ENCODE data around the gene SH2D6.
"Not testable (repeated sequence)": the region's sequence is repeated elsewhere in the genome, so short reads cannot be mapped to it uniquely, and the experiment has no call there.

The SH2D6 gene

DNA sequence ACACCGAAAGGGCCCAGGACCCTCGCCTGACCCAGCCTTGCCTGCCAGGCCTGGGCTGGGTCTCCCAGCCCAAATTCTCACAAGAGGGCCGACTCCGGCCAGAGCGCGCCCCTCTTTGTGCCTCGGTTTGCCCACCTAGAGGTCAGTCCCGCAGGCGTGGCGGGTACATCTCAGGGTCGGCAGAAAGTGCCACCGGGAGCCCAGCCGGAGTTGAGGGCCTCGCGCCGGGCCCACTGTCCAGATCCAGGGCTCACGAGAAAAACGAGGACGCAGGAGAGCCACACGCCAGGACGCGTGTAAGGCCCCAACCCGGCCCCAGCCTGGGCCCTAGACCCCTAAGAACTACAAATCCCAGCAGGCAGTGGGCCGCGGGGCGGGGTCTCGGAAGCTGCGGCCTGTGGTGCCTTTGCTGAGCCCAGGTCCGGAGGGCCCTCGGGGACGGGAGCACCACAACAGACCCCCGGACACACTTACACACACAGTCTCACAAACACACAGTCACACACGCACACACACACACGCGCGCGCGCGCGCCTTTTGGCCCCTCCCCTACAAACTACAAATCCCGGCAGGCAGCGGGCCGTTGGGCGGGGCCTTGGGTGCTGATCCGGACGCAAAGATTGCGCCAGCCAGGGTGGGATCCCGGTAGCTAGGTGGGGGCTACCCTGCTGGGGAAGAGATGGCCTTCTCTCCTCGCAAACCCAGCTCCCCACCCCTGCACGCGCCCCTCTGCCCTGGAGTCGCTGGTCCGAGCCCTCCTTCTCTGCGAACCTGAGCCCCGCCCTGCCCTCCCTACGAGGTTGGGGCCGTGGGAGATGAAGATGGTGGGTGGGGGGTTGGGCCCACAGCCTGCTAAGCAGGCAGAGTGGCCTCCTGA lies at the start of gene SH2D6:
SH2D6 (plus strand) TSS at position 583 of the 877 bp plus-strand sequence. CDS start 10,752 bp downstream, outside the sequence.
- DNase-seq = peak; percentile 94

GRCh38 chr2:85368921-85369320 lies 49.6 kb upstream of the SH2D6 start:
- no peak for DNase-seq

DNA sequence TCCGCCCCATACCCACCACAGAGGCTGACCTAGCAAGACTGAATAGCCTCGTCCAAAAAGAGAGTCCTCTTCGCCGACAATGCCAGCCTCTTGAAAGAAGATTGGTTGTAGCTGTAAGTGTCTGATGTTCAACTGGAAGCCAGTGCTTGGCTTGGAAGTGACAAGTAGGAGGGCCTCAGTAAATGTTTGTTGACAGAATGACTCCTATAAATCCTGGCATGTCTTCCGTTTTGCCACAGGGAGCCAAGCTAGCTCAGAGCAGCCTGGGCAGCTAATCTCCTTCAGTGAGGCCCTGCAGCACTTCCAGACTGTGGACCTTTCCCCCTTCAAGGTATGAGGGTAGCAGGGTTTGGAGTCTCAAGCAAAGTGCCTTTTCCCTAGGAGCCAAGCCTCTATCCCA lies 49.0 kb upstream of the SH2D6 start:
- DNase-seq = no peak

DNA sequence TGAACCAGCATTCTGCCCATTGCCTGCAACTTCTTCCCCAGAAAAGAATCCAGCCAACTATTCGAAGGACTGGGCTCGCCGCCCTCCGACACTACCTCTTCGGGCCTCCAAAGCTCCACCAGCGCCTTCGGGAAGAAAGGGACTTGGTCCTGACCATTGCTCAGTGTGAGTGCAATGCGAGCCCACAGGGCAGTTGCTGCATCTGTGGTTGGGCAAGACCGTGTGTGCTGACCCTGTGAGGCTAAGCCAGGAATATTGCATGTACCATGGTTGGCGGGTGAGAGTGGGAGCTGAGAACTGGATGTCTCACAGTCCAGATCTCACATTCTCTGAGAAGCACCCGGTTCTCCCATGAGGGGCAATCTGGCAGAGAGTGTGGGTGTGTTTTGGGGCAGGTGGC lies 47.5 kb upstream of the SH2D6 start:
- DNase-seq = no peak

GRCh38 chr2:85376291-85377065 lies 42.0 kb upstream of the SH2D6 start:
- DNase-seq = no peak

DNA sequence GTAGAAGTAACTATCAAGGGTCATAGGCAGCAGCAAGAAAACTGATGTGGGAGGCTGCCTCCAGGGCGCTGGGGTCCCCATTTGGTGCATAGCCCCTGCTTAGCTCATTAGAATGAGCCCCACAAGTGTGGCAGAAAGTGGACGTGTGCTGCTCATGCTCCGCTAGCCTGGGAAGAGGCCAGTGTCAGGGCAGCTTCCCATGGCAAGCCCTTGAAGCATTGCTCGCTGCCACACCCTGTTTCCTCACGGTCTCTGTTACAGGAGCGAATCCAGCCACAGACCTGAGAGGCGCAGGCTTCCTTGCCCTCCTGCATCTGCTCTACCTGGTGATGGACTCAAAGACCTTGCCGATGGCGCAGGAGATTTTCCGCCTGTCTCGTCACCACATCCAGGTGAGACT lies 41.4 kb upstream of the SH2D6 start:
- no peak for DNase-seq

GRCh38 chr2:85378257-85378656 lies 40.3 kb upstream of the SH2D6 start:
- DNase-seq = no peak

GRCh38 chr2:85380048-85380447 lies 38.5 kb upstream of the SH2D6 start:
- no peak for DNase-seq

DNA sequence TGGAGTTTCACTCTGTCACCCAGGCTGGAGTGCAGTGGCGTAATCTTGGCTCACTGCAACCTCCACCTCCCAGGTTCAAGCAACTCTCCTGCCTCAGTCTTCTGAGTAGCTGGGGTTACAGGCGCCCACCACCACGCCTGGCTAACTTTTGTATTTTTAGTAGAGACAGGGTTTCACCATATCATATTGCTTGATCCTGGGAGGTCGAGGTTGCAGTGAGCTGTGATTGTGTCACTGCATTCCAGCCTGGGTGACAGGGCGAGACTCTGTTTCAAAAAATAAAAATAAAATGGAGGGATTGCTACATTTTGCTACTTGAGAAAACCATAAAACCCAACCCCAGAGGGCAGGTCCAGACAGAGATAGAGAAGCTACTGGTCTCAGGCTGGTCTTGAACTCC lies 35.4 kb upstream of the SH2D6 start:
- DNase-seq = not testable (repeated sequence)

DNA sequence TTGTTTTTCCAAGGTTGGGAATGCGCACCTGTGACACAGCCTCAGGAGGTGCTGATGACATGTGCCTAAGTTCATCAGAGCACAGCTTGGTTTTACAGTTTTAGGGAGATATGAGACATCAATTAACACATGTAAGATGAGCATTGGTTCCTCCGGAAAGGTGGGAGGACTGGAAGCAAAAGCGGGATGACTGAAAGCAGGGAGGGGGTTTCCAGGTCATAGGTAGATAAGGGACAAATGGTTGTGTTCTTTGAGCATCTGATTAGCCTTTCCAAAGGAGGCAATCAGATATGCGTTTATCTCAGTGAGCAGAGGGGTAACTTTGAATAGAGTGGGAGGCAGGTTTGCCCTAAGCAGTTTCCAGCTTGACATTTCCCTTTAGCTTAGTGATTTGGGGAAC lies 34.7 kb upstream of the SH2D6 start:
- no peak for DNase-seq

DNA sequence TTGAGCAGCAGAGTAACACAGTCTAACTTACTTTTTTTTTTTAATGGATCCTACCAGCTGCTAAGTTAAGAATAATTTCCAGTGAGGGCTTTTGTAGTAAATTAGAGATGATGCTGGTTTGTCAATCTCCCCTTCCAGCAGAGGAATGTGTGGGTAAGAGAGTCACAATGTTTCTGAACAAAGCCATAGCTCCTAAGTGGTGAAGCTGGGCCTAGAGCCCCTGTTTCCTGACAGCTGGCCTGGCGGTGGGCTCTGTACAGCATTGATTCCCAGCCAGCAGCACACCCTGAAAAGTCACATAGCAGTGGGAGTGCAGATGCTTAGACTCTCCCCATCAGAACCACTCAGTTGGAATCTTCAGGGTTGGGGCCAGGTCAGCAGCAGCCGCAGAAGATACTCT lies 32.8 kb upstream of the SH2D6 start:
- no peak for DNase-seq

DNA sequence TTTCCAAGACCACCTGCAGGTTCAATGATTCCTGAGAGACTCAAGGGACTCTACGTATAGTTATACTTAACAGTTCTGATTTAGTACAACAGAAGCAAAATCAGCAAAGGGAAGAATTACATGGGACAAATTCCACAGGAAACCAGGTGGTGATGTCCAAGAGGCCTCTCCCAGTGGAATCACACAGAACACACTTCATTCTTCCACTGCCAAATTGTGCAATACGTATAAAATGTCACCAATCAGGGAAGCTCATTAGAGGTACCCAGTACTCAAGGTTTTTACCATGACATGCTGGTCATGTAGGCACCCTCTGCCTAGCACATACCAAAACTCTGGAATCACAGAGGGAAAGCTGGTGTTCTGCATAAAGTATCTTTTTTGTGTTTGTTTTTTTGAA lies 30.8 kb upstream of the SH2D6 start:
- DNase-seq = no peak

DNA sequence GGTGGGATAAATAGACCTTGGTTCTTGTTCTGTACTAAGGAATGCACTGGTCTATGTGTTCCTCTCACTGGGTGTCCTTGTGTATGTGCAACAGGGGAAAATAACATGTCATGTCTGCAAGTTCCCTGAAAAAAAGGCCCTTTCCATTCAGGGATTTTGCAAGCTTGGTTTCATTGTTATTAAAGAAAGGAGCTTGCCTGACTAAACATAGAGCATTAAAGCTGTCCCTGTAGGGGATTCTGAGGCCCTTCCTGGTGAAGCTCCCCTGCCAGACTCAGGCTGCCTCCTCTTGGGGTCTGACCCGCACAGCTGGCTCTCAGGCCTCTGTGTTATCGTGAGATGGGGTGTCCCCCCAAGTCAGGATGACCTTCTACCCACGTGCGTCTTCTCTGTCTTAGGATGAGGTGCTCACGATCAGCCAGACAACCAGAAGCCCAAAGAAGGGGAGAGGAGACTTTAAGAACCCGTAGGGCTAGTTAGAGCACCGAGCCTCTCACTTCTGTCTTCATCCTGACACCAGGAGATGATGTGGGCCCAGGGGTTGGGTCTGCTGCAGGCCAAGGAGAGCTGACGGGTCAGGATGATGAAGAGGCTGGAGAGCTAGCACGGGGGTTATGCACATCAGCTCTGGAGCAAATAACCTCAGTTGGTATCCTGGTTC lies 29.5 kb upstream of the SH2D6 start:
- no peak for DNase-seq

- DNase-seq = peak; percentile 69
Observed at GRCh38 chr2:85390941-85391669, 27.4 kb upstream of the SH2D6 start.

GRCh38 chr2:85393836-85394235 lies 24.7 kb upstream of the SH2D6 start:
- no peak for DNase-seq

- no peak for DNase-seq
Observed at GRCh38 chr2:85394261-85394681, 24.2 kb upstream of the SH2D6 start.

DNA sequence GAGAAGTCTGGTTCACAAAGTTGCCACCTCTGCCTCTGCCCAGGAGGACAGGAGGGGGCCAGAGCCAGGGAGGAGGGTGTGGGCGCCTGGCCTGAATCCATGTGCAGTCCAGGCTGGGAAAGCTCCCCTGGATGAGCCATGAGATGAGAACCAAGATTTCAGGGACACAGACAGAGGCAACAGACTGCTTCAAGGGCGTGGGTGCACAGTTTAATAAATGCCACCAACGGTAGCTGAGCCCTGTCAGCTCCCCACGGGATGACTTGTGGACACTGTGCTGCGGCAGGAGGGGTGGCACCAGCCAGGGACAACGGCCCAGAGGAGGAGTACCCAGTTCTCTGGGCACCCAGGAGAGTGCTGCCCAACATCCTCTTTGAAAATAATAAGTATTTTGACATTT lies 23.5 kb upstream of the SH2D6 start:
- no peak for DNase-seq

GRCh38 chr2:85395912-85396475 lies 22.5 kb upstream of the SH2D6 start:
- no peak for DNase-seq

DNA sequence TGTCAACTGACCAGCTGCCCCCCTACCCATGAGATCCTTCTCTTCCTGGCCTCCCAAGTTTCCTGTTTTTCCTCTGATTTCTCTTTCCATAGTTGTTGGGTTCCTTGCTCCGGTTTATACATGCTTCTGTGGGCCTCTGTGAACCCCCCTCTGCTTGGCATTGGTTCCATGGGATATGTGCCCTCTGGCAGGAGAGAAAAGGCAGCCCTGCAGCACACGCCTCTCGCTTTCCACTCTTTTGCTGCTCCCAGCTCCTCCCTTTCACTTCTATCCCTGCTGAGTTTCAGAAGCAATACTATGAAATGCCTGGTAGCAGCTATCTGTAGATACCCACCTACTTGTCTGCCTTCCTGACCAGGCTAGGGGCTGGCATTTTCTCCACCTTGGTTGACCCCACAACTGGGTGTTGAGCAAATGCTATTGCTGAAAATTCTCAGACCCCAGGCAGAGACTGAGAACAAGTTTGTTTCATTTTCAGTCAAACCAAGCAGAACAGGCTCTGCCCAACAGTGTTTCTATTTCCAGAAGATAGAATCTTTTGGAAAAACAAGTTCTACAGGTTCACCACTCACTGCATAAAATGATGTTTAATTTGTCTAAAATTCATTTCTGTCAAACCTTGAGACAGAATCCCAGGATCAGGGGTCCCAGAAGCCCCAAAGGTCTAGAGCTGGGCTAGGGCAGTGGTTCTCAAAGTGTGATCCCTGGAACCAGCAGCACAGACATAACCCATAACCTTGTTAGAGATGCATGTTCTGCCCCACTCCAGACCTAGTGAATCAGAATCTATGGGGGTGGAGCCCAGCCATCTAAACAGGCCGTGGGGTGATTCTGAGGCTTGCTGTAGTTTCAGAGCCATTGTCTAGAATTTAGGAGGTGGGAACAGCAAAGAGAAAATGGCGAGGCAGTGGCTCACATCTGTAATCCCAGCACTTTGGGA lies 21.7 kb upstream of the SH2D6 start:
- DNase-seq = no peak

- no peak for DNase-seq
Observed at GRCh38 chr2:85397925-85398331, 20.6 kb upstream of the SH2D6 start.
